SK-N-MC (cell line): ENCODE data around the gene HIVEP2.

Experiments
- DNase-seq: peaks from one replicate; pipeline ENCODE4 v3.0.0-alpha.2; 2011; ENCODE audit warnings: low read depth, low spot score
- H3K27ac ChIP-seq: fragments of 200-600 bp; sonication (generic); 2 replicates; pipeline ENCODE4 v1.5.1; 2016; ENCODE audit warnings: mixed run types
- H3K36me3 ChIP-seq: fragments of 200-600 bp; sonication (generic); 2 replicates; pipeline ENCODE4 v1.6.1; 2017; ENCODE audit warnings: antibody characterized with exemption, low read length, mixed read lengths; ENCODE audit not compliant: insufficient read depth
- H3K4me3 ChIP-seq: fragments of 200-600 bp; sonication (generic); 2 replicates; pipeline ENCODE4 v1.5.1; 2016
- H3K9ac ChIP-seq: fragments of 200-600 bp; sonication (generic); 2 replicates; pipeline ENCODE4 v1.8.0; 2017; ENCODE audit warnings: mixed run types, mixed read lengths; ENCODE audit not compliant: insufficient read length
- H3K9me3 ChIP-seq: fragments of 200-600 bp; sonication (generic); 2 replicates; pipeline ENCODE4 v1.6.1; 2017; ENCODE audit warnings: low read depth, mild to moderate bottlenecking, antibody characterized with exemption, low read length, moderate library complexity, mixed read lengths
- EZH2 ChIP-seq: fragments of 200-600 bp; sonication (generic); IDR thresholded peaks from one replicate; pipeline ENCODE4 v1.6.1; 2017; ENCODE audit warnings: antibody characterized with exemption
- FOXP2 ChIP-seq: optimal IDR thresholded peaks from 2 replicates; pipeline ENCODE3; 2011; ENCODE audit warnings: mild to moderate bottlenecking, moderate library complexity; ENCODE audit not compliant: insufficient read depth; ENCODE audit errors: extremely low read length, control extremely low read depth
- POLR2AphosphoS5 ChIP-seq: IDR thresholded peaks from 2 replicates; pipeline ENCODE4 v1.6.1; 2012; ENCODE audit warnings: mild to moderate bottlenecking, low read depth, low read length, borderline replicate concordance

HIVEP2 gene

DNA sequence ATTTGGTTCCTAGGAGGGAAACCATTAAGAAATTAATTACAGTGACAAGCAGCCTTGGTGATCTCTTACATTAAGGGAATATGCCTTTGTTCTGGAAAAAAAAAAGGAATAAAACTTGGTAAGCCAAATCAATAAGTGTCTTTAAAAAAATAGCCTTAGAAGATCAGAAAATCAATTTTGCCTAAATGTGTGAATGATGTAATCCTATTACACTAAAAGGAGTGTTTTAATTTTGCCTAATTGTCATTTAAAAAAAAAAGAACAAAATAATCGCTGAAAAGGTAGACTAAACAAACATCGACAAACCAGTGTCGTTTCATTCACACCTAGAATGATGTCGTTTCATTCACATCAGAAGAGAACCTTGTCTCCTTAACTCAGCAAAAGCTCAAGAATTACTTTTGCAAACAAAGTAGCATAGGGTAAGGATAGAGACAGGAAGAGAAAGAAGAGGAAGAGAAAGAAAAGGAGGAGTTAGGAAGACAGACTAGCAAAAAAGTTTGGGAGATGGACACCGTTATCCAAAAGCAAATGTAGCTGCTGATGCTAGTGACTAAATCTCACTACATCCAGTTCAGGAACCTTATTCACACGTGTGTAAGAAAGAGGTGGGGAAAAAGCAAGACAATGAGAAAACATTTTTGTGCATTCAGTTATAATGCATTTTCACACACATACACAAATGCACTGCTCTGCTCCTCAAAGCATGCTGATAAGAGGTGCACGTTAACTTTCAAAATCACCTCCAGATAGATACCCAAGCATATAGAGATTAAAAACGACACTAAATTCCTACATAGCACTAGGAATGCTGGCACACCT lies 60.6 kb downstream of the HIVEP2 start:
- Histone ChIP-seq H3K9me3 (no peaks in the 10 kb centered on the region), H3K36me3 (no peaks in the 10 kb centered on the region), H3K27ac (no peak overlapping the region), H3K9ac (no peak overlapping the region), H3K4me3 (no peak overlapping the region)
- DNase-seq, result no peak
- TF ChIP-seq EZH2 (no peak), POLR2AphosphoS5 (no peak), FOXP2 (no peak)

- Histone ChIP-seq H3K4me3 (no peak overlapping the region), H3K27ac (no peak overlapping the region), H3K9ac (no peak overlapping the region), H3K36me3 (no peaks in the 10 kb centered on the region), H3K9me3 (no peaks in the 10 kb centered on the region)
- no peak for DNase-seq
- TF ChIP-seq FOXP2 (no peak), EZH2 (no peak), POLR2AphosphoS5 (no peak)
These were observed 62.0 kb downstream of the HIVEP2 start for GRCh38 chr6:142883011-142883410.

GRCh38 chr6:142881761-142882160 lies 63.2 kb downstream of the HIVEP2 start:
- Histone ChIP-seq H3K27ac (no peak overlapping the region), H3K36me3 (no peaks in the 10 kb centered on the region), H3K4me3 (no peak overlapping the region), H3K9ac (no peak overlapping the region), H3K9me3 (no peaks in the 10 kb centered on the region)
- TF ChIP-seq POLR2AphosphoS5, result no peak
- TF ChIP-seq EZH2, result no peak
- TF ChIP-seq FOXP2, result no peak
- no peak for DNase-seq

DNA sequence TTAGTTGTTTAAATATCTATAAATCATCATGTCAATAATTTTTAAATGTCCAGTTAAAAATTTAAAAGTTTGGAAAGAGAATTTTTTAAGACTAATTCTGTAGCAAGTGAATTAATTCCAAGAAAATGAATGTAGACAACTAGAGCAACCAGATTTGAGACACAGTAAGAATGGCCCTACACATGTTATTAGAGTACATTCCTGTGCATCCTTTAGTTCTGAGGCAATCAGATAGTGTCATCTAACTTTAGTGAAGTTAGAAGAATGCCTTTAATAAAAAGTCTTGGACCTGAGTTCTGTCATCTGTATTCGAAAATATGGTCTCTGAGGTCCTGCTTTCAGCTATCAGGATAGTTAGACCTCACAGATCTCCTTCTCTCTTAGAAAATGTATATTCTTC lies 63.7 kb downstream of the HIVEP2 start:
- Histone ChIP-seq H3K9me3 (no peaks in the 10 kb centered on the region), H3K9ac (no peak overlapping the region), H3K36me3 (no peaks in the 10 kb centered on the region), H3K4me3 (no peak overlapping the region), H3K27ac (no peak overlapping the region)
- no peak for DNase-seq
- TF ChIP-seq EZH2, result no peak
- TF ChIP-seq POLR2AphosphoS5, result no peak
- no peak for TF ChIP-seq FOXP2

GRCh38 chr6:142880201-142880600 lies 64.8 kb downstream of the HIVEP2 start:
- Histone ChIP-seq H3K4me3 (no peak overlapping the region), H3K9me3 (no peaks in the 10 kb centered on the region), H3K9ac (no peak overlapping the region), H3K27ac (no peak overlapping the region), H3K36me3 (no peaks in the 10 kb centered on the region)
- DNase-seq, result no peak
- no peak for TF ChIP-seq POLR2AphosphoS5
- TF ChIP-seq EZH2, result no peak
- TF ChIP-seq FOXP2, result no peak

GRCh38 chr6:142879527-142879926 lies 65.4 kb downstream of the HIVEP2 start:
- no peak overlapping the region for H3K27ac ChIP-seq
- H3K9me3 ChIP-seq, result no peaks in the 10 kb centered on the region
- no peaks in the 10 kb centered on the region for H3K36me3 ChIP-seq
- TF ChIP-seq POLR2AphosphoS5, result no peak
- TF ChIP-seq EZH2, result no peak
- no peak for TF ChIP-seq FOXP2
- no peak overlapping the region for H3K9ac ChIP-seq
- no peak for DNase-seq
- no peak overlapping the region for H3K4me3 ChIP-seq

DNA sequence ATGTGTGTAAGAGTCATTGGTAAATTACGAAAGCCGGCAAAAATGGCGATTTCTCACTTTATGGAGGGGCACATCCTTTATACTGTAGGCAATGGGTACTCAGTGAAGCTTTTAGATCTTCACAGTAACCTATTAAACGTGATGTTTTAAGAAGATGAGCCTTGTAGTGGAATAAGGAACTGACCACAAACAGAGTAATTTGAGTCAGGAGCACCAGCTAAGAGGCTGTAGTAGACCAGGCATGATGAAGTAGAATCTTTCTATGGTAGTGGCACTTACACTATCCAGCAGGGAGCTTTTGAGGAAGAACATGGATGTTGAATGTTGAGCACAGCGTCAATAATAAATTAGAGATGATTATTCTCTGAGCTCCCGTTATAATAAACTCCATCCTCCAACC lies 65.9 kb downstream of the HIVEP2 start:
- Histone ChIP-seq H3K9ac (no peak overlapping the region), H3K27ac (no peak overlapping the region), H3K36me3 (no peaks in the 10 kb centered on the region), H3K4me3 (no peak overlapping the region), H3K9me3 (no peaks in the 10 kb centered on the region)
- TF ChIP-seq EZH2, result no peak
- TF ChIP-seq FOXP2, result no peak
- no peak for TF ChIP-seq POLR2AphosphoS5
- no peak for DNase-seq

DNA sequence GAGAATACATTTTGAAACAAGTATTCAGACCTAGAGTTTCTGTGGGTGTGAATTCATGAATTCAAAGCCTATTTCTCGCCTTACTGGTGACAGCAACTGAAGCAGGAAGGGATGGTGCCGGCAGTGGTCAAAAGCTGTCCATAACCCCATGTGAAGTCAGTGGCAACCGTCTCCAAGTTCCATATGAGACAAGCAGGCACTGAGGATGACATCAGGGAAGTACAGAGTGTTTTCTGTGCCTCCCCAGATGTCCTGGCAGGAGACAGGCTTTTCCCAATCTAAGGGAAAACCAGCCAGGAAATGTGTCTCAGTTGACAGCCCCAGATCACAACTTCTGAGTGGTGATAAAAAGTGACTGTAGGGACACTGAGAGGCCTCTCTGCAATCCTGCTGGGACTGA lies 66.6 kb downstream of the HIVEP2 start:
- H3K36me3 ChIP-seq, result no peaks in the 10 kb centered on the region
- no peaks in the 10 kb centered on the region for H3K9me3 ChIP-seq
- H3K27ac ChIP-seq, result no peak overlapping the region
- no peak overlapping the region for H3K9ac ChIP-seq
- H3K4me3 ChIP-seq, result no peak overlapping the region
- TF ChIP-seq POLR2AphosphoS5 (no peak), EZH2 (no peak), FOXP2 (no peak)
- DNase-seq, result no peak

DNA sequence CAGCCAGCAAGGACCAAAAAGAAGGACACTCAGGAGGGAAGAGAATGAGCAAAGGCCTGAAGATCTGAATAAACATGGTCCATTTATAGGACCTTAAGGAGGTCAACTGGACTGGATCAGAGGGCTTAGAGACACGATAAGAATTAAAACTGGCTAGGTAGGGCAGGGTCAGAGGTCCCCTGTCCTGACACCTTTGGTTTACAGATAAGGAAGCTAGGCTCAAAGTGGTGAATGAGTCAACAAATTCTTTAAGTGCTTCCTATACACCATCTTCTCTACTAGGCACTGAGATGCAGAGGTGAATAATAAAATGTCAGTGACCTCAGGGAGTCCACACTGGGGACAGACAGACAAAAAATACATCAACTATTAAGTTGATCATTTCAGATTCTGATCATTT lies 70.3 kb downstream of the HIVEP2 start:
- Histone ChIP-seq H3K4me3 (no peak overlapping the region), H3K9ac (no peak overlapping the region), H3K27ac (no peak overlapping the region), H3K9me3 (no peaks in the 10 kb centered on the region), H3K36me3 (no peaks in the 10 kb centered on the region)
- DNase-seq, result no peak
- no peak for TF ChIP-seq EZH2
- TF ChIP-seq FOXP2, result no peak
- no peak for TF ChIP-seq POLR2AphosphoS5

GRCh38 chr6:142872376-142872775 lies 72.6 kb downstream of the HIVEP2 start:
- DNase-seq, result no peak
- TF ChIP-seq EZH2, result no peak
- no peak for TF ChIP-seq FOXP2
- no peak for TF ChIP-seq POLR2AphosphoS5
- H3K9ac ChIP-seq, result no peak overlapping the region
- no peak overlapping the region for H3K27ac ChIP-seq
- no peaks in the 10 kb centered on the region for H3K9me3 ChIP-seq
- H3K4me3 ChIP-seq, result no peak overlapping the region
- no peaks in the 10 kb centered on the region for H3K36me3 ChIP-seq
